Stimulated activated CD4-positive, alpha-beta T cell treated with anti-CD3 and anti-CD28 coated beads, Interleukin-15, amount 100 ng/mL, for 1 hour (primary cell): ENCODE measurements around the gene SERPINE1.

Experiments
- DNase-seq, 2 donors: peaks; one replicate each; pipeline ENCODE4 v3.0.0-alpha.2; 2020; ENCODE audit warnings: low read depth in 1 of 2, low spot score in 1 of 2

Gene SERPINE1

GRCh38 chr7:101153969-101154692 is 27.2 kb downstream of the SERPINE1 start, which contains the start of gene AP1S1:
AP1S1 (plus strand) TSS chr7:101154476; CDS start chr7:101154515, 39 bp downstream.
- DNase-seq = peak; percentile 82 to 87

DNA sequence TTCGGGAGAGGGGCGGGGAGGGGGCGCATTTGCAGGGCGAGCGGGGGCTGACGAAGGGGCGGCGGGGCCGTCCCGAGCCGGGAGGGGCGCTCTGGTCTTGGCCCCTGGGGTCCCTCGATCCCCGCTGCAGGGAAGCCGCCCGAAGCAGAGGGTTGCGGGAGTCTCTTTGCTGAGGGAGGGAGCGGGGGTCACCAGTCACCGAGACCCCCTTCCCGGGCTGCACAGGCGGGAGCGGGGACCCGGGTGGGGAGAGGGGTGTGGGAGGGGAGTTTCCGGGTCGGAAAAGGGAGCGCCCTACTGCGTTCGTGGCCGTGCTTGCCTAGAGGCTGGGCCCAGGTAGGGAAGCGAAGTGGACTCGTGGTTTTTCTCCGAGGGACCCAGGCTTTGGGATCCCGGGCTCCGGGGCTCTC is 27.8 kb downstream of the SERPINE1 start:
- DNase-seq = no peak

GRCh38 chr7:101155303-101155702 is 28.4 kb downstream of the SERPINE1 start:
- no peak for DNase-seq

DNA sequence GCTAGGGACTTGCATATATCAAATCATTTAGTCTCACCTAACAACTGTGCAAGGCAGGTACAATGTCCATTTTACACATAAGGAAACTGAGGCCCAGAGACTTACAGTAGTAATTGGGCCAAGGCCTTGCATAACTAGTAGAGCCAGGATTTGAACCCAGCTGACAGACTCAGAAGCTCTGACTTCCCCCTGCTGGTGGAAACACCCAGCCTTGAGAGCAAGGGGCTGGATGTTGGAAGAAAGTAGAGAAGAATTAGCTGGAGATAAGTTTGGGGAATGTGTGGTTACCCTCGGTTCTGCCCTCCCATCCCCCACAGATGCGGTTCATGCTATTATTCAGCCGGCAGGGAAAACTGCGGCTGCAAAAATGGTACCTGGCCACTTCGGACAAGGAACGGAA is 29.4 kb downstream of the SERPINE1 start:
- DNase-seq = no peak

GRCh38 chr7:101156866-101157589 is 30.1 kb downstream of the SERPINE1 start:
- DNase-seq = no peak

GRCh38 chr7:101159696-101160674 is 33.1 kb downstream of the SERPINE1 start:
- no peak for DNase-seq

DNA sequence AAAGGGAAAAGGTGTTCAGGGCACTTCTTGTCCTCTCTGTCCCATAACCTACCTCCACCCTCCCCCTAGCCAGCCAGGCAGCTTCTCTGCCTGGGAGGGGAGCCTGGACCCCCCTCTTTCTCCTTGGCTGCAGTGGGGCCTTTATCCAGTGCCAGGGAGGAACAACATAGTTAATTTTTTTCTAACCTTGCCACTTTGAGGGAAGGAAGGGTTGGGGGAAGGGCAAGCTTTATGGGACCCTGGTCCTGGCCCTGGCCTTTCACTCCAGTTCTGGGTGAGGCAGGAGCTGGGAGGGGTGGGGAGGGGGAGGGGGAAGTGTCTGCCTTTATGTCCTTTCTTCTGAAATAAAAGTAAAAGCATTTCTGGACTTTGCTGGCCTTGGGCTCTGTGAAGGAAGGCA is 34.0 kb downstream of the SERPINE1 start:
- no peak for DNase-seq

DNA sequence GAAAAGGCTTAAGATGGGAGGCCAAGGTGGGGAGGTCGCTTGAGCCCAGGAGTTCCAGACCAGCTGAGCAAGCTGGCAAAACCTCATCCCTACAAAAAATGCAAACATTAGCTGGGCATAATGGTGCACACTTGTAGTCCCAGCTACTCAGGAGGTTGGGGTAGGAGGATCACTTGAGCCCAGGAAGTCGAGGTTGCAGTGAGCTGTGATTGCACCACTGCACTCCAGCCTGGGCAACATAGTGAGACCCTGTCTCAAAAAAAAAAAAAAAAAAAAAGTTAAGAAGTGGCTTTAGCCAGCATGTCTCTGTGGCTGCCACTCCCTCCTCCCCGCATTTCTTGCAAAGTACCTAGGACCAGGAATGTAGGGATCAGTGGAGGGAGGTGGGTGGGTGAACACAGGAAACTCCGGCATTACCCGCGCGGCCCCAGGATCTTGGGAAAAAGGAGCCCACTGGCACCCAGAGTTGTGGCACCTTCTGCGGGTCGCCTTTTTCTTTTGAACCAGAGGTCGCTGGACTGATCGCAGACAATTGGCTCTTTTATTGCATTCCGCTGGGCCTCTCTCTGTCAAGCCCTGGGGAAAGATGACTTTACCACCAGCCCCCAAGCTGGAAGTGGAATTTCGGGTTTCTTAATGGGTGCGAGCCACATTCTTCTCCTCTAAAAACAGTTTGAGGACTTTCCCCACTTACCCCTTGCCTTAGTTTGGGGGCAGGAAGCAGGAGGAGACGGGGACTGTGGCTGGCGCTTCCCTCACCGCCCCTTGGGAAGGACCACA is 35.0 kb downstream of the SERPINE1 start:
- DNase-seq = no peak

DNA sequence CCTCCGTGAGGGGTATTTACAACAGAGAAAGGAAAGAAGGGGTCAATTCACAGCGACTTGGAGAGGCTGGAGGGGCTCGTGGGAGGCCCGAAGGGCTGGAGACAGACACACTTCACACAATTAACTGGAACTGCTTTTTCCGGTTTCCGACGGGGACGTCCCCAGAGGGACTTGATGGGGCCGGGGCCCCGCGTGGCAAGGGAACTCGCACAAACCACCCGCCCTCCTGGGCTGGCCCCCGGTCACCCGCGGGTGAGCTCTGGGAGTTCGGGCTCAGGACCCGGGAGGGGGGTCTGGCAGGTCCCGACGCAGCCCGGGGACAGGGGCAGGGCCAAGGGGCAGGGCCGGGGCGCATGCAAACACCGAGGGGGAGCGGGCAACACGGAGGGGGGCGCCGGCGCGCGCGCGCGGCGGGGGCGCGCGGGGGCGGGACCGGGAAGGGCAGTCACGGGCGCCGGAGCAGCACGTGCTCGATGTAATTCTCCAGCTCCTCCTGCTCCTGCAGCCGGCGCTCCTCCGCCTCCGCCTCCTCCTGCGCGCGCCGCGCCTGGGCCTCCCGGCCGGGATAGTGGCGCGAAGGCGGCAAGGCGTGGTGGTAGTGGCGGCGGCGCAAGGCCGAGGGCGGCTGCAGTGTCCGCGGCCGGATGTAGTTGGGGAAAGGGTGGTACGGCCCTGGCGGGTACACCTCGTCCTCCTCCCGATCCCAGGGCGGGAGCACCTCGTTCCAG is 35.8 kb downstream of the SERPINE1 start:
- no peak for DNase-seq

DNA sequence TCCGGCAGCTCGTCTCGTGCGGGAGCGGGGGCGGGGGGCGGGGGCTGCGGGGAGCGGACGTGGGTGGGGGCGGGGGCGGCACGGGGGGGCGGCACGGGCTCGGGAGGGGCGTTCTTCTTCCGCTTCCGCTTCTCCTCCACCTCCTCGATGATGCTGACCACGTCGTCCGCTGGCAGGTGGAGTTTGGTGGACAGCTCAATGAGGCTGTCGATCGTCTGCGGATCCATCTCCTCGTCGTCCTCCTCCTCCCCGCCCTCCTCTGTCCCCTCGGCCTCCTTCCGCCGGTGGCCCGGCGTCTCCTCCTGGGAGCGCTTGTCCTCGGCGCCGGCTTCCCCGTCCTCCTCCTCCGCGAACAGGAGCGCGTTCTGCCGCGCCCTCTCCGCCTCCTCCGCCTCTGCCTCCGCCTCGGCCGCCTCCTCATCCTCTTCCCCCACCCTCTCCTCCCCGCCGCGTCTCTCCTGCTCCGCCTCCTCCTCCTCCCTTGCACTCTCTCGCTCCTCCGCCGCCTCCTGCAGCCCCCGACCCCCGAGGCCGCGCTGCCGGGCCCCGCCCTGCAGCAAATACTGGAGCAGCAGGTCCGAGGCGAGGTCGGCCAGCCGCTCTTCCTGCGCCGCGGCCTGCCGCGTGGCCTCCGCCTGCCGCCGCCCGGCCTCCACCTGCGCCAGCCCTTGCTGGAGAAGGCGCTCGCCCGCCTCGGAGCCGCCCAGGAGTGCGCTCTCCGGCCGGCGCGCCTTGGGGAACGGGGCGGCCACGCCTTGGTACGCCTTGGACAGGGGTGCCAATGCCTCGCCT is 36.6 kb downstream of the SERPINE1 start:
- DNase-seq = no peak

DNA sequence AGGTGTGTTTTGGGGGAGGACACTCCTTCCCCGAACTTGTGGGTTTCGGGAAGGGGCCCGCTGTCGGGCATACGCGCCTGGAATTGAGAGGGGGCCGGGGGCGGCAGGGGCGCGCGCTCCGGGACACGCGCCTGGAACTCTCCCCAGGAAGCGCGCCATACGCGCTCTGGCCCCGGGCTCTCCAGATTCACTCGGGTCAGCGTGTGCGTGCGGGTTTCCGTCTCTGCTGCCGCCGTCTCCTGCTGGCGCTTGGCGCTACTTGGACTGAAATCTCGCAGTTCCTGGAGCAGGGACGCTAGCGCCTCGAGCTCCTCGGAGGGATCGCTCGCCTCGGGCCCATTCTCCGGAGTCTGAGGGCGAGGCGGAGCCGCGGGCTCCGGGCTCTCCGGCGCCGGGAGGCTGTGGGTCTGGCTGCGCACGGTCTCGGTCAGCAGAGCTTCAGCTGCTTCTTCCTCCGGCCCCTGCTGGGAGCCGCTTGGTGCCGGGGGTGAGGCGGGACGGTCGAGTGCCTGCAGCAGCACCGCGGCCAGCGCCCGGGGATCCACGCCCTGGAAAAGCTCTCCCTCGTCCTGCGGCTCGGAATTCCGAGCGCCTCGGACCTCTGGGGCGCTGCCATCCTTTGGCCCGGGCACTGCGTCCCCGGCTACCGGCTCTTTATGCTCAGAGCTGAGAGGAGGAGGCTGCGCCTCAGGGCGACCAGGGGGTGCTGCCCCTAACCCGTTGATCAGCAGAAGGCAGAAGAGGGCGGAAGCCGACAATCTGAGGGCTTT is 37.4 kb downstream of the SERPINE1 start:
- no peak for DNase-seq

DNA sequence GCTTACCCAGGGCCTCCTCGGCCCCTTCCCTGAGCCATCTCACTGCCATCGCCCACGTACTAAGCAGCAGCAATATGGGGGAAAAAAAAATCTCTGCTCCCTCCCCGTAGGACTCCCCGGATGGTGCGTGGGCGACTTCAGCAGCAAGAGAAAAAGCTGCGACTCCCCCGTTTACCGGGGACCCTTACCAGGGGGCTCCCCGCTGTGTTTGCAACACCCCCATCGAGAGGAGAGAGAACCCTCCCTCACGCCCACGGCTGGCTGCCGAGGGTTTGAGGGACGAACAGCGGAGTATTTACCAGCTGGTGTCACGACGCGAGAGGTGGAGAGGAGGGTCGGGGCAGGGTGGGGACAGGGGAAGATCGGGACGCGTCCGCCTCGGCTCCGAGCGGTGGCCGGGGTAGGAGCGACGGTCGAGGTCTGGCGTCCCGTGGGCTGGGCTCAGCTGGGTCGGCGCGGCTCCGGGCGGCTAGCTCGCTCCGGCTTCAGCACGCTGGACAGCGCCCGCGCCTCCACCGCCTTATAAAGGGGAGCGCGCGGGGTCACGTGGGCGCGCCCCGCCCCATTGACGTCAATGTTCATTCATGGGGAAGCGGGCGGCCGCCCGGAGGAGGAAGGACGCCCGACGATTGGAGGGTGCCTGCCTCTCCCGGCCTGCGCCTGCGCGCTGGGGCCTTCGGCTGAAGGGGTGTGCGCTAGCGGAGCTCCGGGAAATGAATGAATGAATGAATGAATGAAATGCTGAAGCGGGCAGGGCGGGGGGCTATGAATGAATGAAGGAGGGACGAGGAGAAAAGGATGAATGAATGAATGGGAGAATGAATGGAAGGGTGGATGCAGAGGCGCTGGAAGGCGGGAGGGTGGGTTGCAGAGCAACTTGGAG is 38.4 kb downstream of the SERPINE1 start, which contains the start of gene VGF:
Gene VGF, minus strand, starts transcription at position 495 of the 883 bp plus-strand sequence. CDS start 726 bp downstream, outside the sequence.
- DNase-seq = peak; percentile 81 to 85

DNA sequence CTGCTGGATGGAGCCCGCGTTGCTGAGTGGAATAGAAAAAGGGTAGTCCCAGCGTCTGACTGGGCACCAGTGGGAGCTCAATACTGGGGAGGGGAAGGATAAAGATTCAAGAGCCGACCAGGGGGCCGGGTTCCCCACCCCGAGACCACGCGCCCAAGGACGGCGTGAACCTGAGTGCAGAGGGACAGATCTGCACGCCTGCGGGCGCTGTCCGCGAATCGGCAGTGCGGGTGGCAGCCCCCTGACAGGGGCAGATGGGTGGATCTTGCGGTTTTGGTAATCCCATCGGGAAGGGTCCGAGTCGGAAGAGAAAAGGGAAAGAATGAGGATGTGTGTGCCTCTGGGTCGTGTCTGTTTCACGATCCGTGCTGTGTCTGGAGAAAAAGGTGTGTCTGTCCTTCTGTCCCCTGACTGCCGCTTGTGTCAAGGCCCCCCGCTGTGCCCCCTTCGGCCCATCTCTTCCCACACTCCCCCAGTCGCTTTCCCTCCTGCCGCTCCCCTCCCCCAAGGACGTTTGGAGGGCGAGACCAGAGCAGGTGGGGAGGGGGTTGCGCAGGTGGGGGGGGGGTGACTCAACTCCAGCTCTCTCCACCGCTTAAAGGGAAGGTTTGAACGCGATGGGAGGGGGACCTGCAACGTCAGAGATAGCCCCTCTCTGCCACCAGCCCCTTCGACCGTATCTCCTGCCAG is 39.2 kb downstream of the SERPINE1 start:
- no peak for DNase-seq

GRCh38 chr7:101166648-101166908 is 39.7 kb downstream of the SERPINE1 start:
- DNase-seq = no peak

GRCh38 chr7:101166909-101167644 is 40.2 kb downstream of the SERPINE1 start:
- DNase-seq = no peak
